SK-N-MC (cell line): ENCODE data around the gene SLC29A4.

Experiments used
- EZH2 ChIP-seq: fragments of 200-600 bp; sonication (generic); IDR thresholded peaks from one replicate; pipeline ENCODE4 v1.6.1; 2017; ENCODE audit warnings: antibody characterized with exemption
- FOXP2 ChIP-seq: optimal IDR thresholded peaks from 2 replicates; pipeline ENCODE3; 2011; ENCODE audit warnings: mild to moderate bottlenecking, moderate library complexity; ENCODE audit not compliant: insufficient read depth; ENCODE audit errors: extremely low read length, control extremely low read depth
- POLR2AphosphoS5 ChIP-seq: IDR thresholded peaks from 2 replicates; pipeline ENCODE4 v1.6.1; 2012; ENCODE audit warnings: mild to moderate bottlenecking, low read depth, low read length, borderline replicate concordance

- no peak for TF ChIP-seq FOXP2
- TF ChIP-seq EZH2, result no peak
- TF ChIP-seq POLR2AphosphoS5, result no peak
Measured at GRCh38 chr7:5339955-5340354, 57.2 kb downstream of the SLC29A4 start.
